Loucy (cell line): Measurements from ENCODE around the gene IPO4.

Experiments
- EZH2phosphoT487 ChIP-seq: fragments of 200-600 bp; IDR thresholded peaks from 2 replicates; pipeline ENCODE4 v1.6.1; 2018; ENCODE audit warnings: antibody characterized with exemption, mild to moderate bottlenecking, moderate library complexity, borderline replicate concordance
- TF ChIP-seq, protein P1 (sequence below): fragments of 200-600 bp; sonication (generic); conservative IDR thresholded peaks from 2 replicates; pipeline ENCODE4 v1.5.1; 2014; ENCODE audit warnings: mild to moderate bottlenecking, antibody characterized with exemption, low read length

DNA sequence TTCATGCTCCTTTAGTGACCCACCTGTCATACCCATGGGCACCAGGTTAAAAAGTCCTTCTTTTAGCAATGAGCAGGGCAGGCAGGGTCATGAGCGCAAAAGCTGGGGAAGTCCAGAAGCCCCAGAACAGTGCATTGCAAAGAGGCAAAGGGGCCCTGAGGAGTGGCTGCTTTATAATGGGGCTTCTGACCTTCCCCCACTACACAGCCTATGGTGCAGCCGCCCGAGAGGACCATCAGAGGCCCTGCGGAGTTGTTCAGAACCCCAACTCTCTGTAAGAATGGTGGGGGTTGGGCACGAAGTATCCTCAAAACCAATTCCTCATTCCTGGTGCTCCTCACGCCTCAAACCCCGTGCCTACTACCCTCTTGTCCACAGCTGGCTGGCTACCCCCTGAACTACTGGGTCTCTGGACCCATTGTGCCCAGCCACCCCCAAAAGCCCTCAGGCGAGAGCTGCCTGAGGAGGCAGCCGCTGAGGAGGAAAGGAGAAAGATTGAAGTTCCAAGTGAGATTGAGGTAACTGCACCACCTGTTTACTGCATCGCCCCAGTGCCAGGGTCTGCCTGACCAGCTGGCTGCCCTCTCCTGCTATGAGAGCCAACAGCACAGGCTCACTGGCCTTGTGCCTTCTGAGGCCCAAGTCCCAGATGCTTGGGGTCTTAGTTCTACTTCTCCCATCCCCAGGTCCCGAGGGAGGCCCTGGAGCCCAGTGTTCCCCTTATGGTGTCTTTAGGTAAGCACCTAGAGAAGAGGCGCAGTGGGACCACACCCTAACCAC is 10.0 kb downstream of the IPO4 start:
- TF ChIP-seq, protein P1, sequence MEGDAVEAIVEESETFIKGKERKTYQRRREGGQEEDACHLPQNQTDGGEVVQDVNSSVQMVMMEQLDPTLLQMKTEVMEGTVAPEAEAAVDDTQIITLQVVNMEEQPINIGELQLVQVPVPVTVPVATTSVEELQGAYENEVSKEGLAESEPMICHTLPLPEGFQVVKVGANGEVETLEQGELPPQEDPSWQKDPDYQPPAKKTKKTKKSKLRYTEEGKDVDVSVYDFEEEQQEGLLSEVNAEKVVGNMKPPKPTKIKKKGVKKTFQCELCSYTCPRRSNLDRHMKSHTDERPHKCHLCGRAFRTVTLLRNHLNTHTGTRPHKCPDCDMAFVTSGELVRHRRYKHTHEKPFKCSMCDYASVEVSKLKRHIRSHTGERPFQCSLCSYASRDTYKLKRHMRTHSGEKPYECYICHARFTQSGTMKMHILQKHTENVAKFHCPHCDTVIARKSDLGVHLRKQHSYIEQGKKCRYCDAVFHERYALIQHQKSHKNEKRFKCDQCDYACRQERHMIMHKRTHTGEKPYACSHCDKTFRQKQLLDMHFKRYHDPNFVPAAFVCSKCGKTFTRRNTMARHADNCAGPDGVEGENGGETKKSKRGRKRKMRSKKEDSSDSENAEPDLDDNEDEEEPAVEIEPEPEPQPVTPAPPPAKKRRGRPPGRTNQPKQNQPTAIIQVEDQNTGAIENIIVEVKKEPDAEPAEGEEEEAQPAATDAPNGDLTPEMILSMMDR: no peak
- TF ChIP-seq EZH2phosphoT487: no peak
